Stomach (tissue), 4 donors: ENCODE results near the gene SLC13A3.

Experiments
- CTCF ChIP-seq, 7 experiments: fragments of 450-650 bp in 4 of 7; fragments of 200-600 bp in 3 of 7; sonication (generic) in 3 of 7; IDR thresholded peaks; one replicate each; pipeline ENCODE4 v1.5.1; 2016 to 2019; ENCODE audit warnings: antibody characterized with exemption in 7 of 7, control low read depth in 2 of 7, mild to moderate bottlenecking in 1 of 7
- EP300 ChIP-seq: sonication (generic); formaldehyde crosslinking; IDR thresholded peaks from one replicate; pipeline ENCODE4 v1.6.1; 2017; ENCODE audit warnings: antibody characterized with exemption
- POLR2AphosphoS5 ChIP-seq, 3 donors: sonication (generic); formaldehyde crosslinking; IDR thresholded peaks; one replicate each; pipeline ENCODE4 v1.6.1; 2016; ENCODE audit warnings: antibody characterized with exemption in 3 of 3

DNA sequence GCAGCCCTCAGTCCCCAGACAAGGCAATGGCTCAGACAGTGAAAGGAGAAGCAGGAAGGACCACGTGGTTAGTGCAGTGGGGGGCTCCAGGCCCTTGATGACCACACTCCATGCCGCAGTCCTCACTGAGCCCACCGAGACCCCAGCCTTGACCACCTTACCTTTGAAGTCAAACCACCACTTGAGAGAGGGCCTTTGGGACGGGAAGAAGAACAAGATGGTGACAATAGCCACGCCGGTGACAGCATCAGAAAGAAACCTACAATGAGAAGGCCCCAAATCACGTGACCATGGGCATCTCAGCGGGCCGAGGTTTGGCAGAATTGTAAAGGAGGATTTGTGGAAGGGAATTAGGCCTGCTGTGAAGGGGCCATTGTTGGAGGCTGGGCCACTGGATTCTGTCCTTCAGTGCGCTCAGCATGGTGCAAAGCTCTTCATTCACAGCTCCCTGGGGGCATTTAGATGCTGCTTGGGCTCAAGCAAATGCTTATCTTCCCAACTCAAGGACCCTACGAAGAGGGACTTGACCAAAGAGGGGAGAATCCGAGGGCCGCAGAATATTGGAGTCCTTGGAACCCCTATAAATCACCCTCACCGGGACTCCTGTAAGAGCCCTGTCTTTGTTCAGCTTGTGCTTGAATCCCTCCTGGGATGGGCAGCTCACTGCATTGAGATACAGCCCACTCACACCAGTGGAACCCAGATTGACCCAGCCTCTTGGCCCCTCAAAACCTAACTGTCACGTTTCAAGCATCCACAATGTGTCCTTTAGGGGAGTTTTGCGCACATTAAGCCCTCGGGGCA is 67.6 kb downstream of the SLC13A3 start:
- TF ChIP-seq CTCF (IDR thresholded peaks at IDR 0.05) (no peak), POLR2AphosphoS5 (IDR thresholded peaks at IDR 0.05) (no peak), EP300 (no peak)
